Measurements from ENCODE around the gene SLC9A9.

- TF ChIP-seq CTCF (IDR thresholded peaks at IDR 0.05) (no peak), POLR2A (IDR thresholded peaks at IDR 0.05) (no peak)
Observed at GRCh38 chr3:143590660-143591059, 257.6 kb downstream of the SLC9A9 start.

All from right lobe of liver (tissue), 4 donors.